K562 (cell line): ENCODE measurements around the gene ROBO1. TPM values are rescaled to one million over a fixed set of nuclear protein-coding genes. Genes with fewer than 3 reads are reported as not detected.

Experiments used
- ATAC-seq: fragments of 200-7000 bp; cut with Tn5 transposase; 3 replicates; pipeline ENCODE4 v1.9.1; 2020; ENCODE audit warnings: moderate library complexity
- BruUV-seq: library from RNA; stranded (reverse); fragments of 400-500 nt; replicated peaks from 2 replicates; lab custom pipeline; 2021; lab: Mats Ljungman, UMichigan
- CTCF ChIA-PET: fragments of 300-600 bp; formaldehyde crosslinking; extraction: SDS; loops from one replicate; lab custom pipeline; 2021; ENCODE audit warnings: low intra/inter-chr PET ratio; lab: Yijun Ruan, JAX
- POLR2A ChIA-PET: fragments of 300-600, 350-650 bp; sonication (Branson Sonifier 250); formaldehyde crosslinking; extraction: SDS; loops from one replicate; lab custom pipeline; 2021; ENCODE audit warnings: antibody characterized with exemption, inconsistent platforms; lab: Yijun Ruan, JAX
- DNase-seq, 4 experiments: peaks; one replicate each; pipeline versions ENCODE4 v3.0.0 to v3.0.0-alpha.2; 2011 to 2018; ENCODE audit warnings: low spot score in 3 of 4, mixed read lengths in 3 of 4; ENCODE audit errors: extremely low read depth in 1 of 4
- FAIRE-seq: peaks from 2 replicates; lab custom pipeline; 2011; peaks lifted over from hg19 to GRCh38; lab: Jason Lieb, UNC
- H2AFZ ChIP-seq: 2 replicates; pipeline ENCODE4 v1.6.0; 2011; ENCODE audit warnings: low read depth, low read length, control low read depth, inconsistent platforms
- H3K27ac ChIP-seq: fragments of 200-600 bp; 3 replicates; pipeline ENCODE4 v1.8.0; 2011; ENCODE audit warnings: low read depth, mild to moderate bottlenecking, control low read depth, inconsistent platforms, low read length, moderate library complexity, mixed read lengths; ENCODE audit errors: extremely low read depth
- H3K27me3 ChIP-seq, 2 experiments: fragments of 300-600 bp in 1 of 2; 2 replicates in 1 of 2; 3 replicates in 1 of 2; pipeline versions ENCODE4 v1.6.0 to v1.8.0; 2011; ENCODE audit warnings: inconsistent platforms in 2 of 2, low read length in 2 of 2, mild to moderate bottlenecking in 1 of 2, mixed read lengths in 1 of 2, moderate library complexity in 1 of 2; ENCODE audit not compliant: control insufficient read depth in 2 of 2, insufficient read depth in 2 of 2
- H3K36me3 ChIP-seq: fragments of 300-600 bp; 3 replicates; pipeline ENCODE4 v1.8.0; 2011; ENCODE audit warnings: mild to moderate bottlenecking, low read length, inconsistent platforms; ENCODE audit not compliant: control insufficient read depth, insufficient read depth
- H3K4me1 ChIP-seq, 2 experiments: fragments of 200-600 bp in 1 of 2; replicated peaks in 1 of 2; 2 replicates in 1 of 2; 3 replicates in 1 of 2; pipeline versions ENCODE4 v1.5.1 to v1.8.0; 2011; ENCODE audit warnings: inconsistent platforms in 2 of 2, low read length in 2 of 2, mild to moderate bottlenecking in 1 of 2, mixed read lengths in 1 of 2, moderate library complexity in 1 of 2; ENCODE audit not compliant: control insufficient read depth in 2 of 2, insufficient read depth in 2 of 2
- H3K4me2 ChIP-seq: 2 replicates; pipeline ENCODE4 v1.6.1; 2011; ENCODE audit warnings: low read length, control low read depth, inconsistent platforms, mixed read lengths; ENCODE audit not compliant: insufficient read depth
- H3K4me3 ChIP-seq: fragments of 200-600 bp; sonication (generic), shearing (Covaris generic); 2 replicates; pipeline ENCODE4 v1.5.1; 2016; ENCODE audit warnings: control low read depth, inconsistent platforms
- H3K79me2 ChIP-seq: fragments of 200-600 bp; 3 replicates; pipeline ENCODE4 v1.8.0; 2011; ENCODE audit warnings: low read length, inconsistent platforms; ENCODE audit not compliant: control insufficient read depth, insufficient read depth
- H3K9ac ChIP-seq, 2 experiments: 2 replicates each; pipeline versions ENCODE4 v1.6.0 to v1.6.1; 2011; ENCODE audit warnings: low read depth in 2 of 2, low read length in 2 of 2, control low read depth in 1 of 2, inconsistent platforms in 1 of 2, mild to moderate bottlenecking in 1 of 2, mixed read lengths in 1 of 2; ENCODE audit not compliant: insufficient read depth in 1 of 2
- H3K9me1 ChIP-seq: one replicate; pipeline ENCODE4 v1.6.0; 2011; ENCODE audit warnings: inconsistent platforms, mild to moderate bottlenecking, low read length, moderate library complexity; ENCODE audit not compliant: control insufficient read depth, insufficient read depth
- H3K9me3 ChIP-seq: replicated peaks from 2 replicates; pipeline ENCODE4 v1.5.1; 2011; ENCODE audit warnings: low read depth, low read length, inconsistent platforms; ENCODE audit not compliant: control insufficient read depth, insufficient read depth
- H4K20me1 ChIP-seq: replicated peaks from 2 replicates; pipeline ENCODE4 v1.6.1; 2011; ENCODE audit warnings: low read length, inconsistent platforms, mixed read lengths; ENCODE audit not compliant: control insufficient read depth, insufficient read depth
- DLX4 ChIP-seq: fragments of 250-450 bp; sonication (Bioruptor Pico); IDR thresholded peaks from 2 replicates; pipeline ENCODE4 v1.6.1; 2021; ENCODE audit warnings: mild to moderate bottlenecking
- MIER1 ChIP-seq: fragments of 450-650 bp; IDR thresholded peaks from 2 replicates; pipeline ENCODE4 v1.6.1; 2016; ENCODE audit warnings: antibody characterized with exemption, mild to moderate bottlenecking, low read depth
- NELFE ChIP-seq: IDR thresholded peaks from 2 replicates; pipeline ENCODE4 v1.6.1; 2011; ENCODE audit warnings: mild to moderate bottlenecking; ENCODE audit not compliant: insufficient read depth, insufficient read length
- RAD51 ChIP-seq: fragments of 450-650 bp; IDR thresholded peaks from 2 replicates; pipeline ENCODE4 v1.7.1; 2016; ENCODE audit warnings: low read depth, mild to moderate bottlenecking, borderline replicate concordance
- RNF219 ChIP-seq: fragments of 250-450 bp; sonication (Bioruptor Pico); IDR thresholded peaks from 2 replicates; pipeline ENCODE4 v1.5.0; 2022; ENCODE audit warnings: mild to moderate bottlenecking
- RUNX1 ChIP-seq: sonication (generic); IDR thresholded peaks from 2 replicates; pipeline ENCODE4 v1.6.1; 2016; ENCODE audit warnings: antibody characterized with exemption, low read depth
- SIRT6 ChIP-seq: IDR thresholded peaks from one replicate; pipeline ENCODE4 v1.6.1; 2012; ENCODE audit warnings: low read depth, mild to moderate bottlenecking, control low read depth, inconsistent platforms, low read length, moderate library complexity
- TRIM28 ChIP-seq: fragments of 450-650 bp; IDR thresholded peaks from 2 replicates; pipeline ENCODE4 v1.6.1; 2017
- ZBTB9 ChIP-seq: fragments of 450-650 bp; formaldehyde crosslinking; IDR thresholded peaks from 2 replicates; pipeline ENCODE4 v1.4.0; 2020; ENCODE audit warnings: mild to moderate bottlenecking, moderate library complexity
- ZNF212 ChIP-seq: fragments of 450-650 bp; formaldehyde crosslinking; IDR thresholded peaks from 2 replicates; pipeline ENCODE4 v1.4.0; 2020; ENCODE audit warnings: mild to moderate bottlenecking
- ZNF398 ChIP-seq: fragments of 250-450 bp; sonication (Bioruptor Pico); IDR thresholded peaks from 2 replicates; pipeline ENCODE4 v1.8.0; 2021; ENCODE audit warnings: moderate library complexity, mild to moderate bottlenecking, inconsistent platforms
- WGBS: fragments of 100-300 bp; shearing (Covaris generic); methylation state at CpG from one replicate; pipeline ENCODE4 v1.1.6; 2016; ENCODE audit warnings: low coverage, mixed read lengths; ENCODE audit not compliant: insufficient coverage; ENCODE audit errors: missing lambda C conversion rate; 5-methylcytosine and 5-hydroxymethylcytosine counted together
- in situ Hi-C: fragments of 300-500 bp; cut with MboI; formaldehyde crosslinking; loops from 4 replicates; pipeline ENCODE4 v1.15.0; 2018; ENCODE audit warnings: inconsistent platforms, mixed read lengths
- intact Hi-C: fragments of 100-400 bp; cut with micrococcal nuclease; formaldehyde crosslinking; loops from 2 replicates; pipeline ENCODE4 v1.14.2; 2022
- polyA plus RNA-seq, 8 experiments: library from polyadenylated mRNA; depleted of rRNA in 4 of 8; stranded (reverse) in 5 of 8; unstranded in 3 of 8; fragments of >200 nt; fragmentation: Nextera tagmentation in 2 of 8; fragmentation: Illumina TruSeq in 1 of 8; extraction: Ambion mirVana in 2 of 8; extraction: Trizol in 1 of 8; gene quantifications; 2 replicates each; pipeline versions ENCODE4 v1.2.1 to v1.2.3, GENCODE V29; 2011 to 2014; ENCODE audit warnings: inconsistent platforms in 1 of 8, missing spikeins in 1 of 8
- total RNA-seq, 7 experiments: library from RNA; depleted of rRNA in 6 of 7; stranded (reverse); fragments of >200 nt in 6 of 7; fragmentation: Illumina TruSeq in 2 of 7; extraction: Trizol in 2 of 7; gene quantifications; 2 replicates each; pipeline versions ENCODE4 v1.2.1 to v1.2.3, GENCODE V29; 2011 to 2021; ENCODE audit warnings: low replicate concordance in 1 of 7

ROBO1 gene
- total and polyA plus RNA-seq, 9 of the 15 experiments (the other 6 are each of a cell fraction or from before 2014, with no cell fraction given): 0.01 to 0.53 (median 0.17) TPM; not detected in 5

- TF ChIP-seq ZNF398 (CRISPR knock-in tag): no peak
Observed at GRCh38 chr3:78860567-78860966, 907.2 kb downstream of the ROBO1 start (continued).

GRCh38 chr3:78858910-78859309, 908.9 kb downstream of the ROBO1 start:
- FAIRE-seq (no peak), DNase-seq (no peak), ATAC-seq (no peak)
- CTCF ChIA-PET: no interaction called here
- Histone ChIP-seq H3K9me3 (no peaks in the 10 kb centered on the region; the same call in 1 of the 2 replicates), H3K9ac (no peak overlapping the region), H3K4me1 (no peaks in the 10 kb centered on the region), H3K4me2 (no peak overlapping the region), H3K36me3 (no peaks in the 10 kb centered on the region), H4K20me1 (no peaks in the 10 kb centered on the region), H3K27ac (no peak overlapping the region), H3K27me3 (no peaks in the 10 kb centered on the region), H3K79me2 (no peaks in the 10 kb centered on the region), H3K9me1 (no peaks in the 10 kb centered on the region), H2AFZ (no peak overlapping the region), H3K4me3 (no peak overlapping the region)
- POLR2A ChIA-PET: no interaction called here
- BruUV-seq: no TSS peak
- WGBS: 3% methylated on average over 4 of the region's 4 CpGs
- no peak for TF ChIP-seq SIRT6
- TF ChIP-seq RNF219: no peak
- TF ChIP-seq ZBTB9 (CRISPR knock-in tag): no peak
- no peak for TF ChIP-seq TRIM28
- no peak for TF ChIP-seq MIER1
- no peak for TF ChIP-seq DLX4 (CRISPR knock-in tag)
- no peak for TF ChIP-seq NELFE
- no peak for TF ChIP-seq RUNX1
- TF ChIP-seq RAD51: no peak
- no peak for TF ChIP-seq ZNF212 (CRISPR knock-in tag)
- intact Hi-C loops: no loop called here
- in situ Hi-C loops: no loop called here
